NCI-H1694 treated with DMSO at 0.1 percent for 48 hours (cell line): ENCODE data around the gene KDM2A.
"Not testable (repeated sequence)": the region's sequence is repeated elsewhere in the genome, so short reads cannot be mapped to it uniquely, and the experiment has no call there.

Source experiments
- DNase-seq: peaks from one replicate; lab custom pipeline; 2025; lab: John Stamatoyannopoulos, UW

KDM2A gene

DNA sequence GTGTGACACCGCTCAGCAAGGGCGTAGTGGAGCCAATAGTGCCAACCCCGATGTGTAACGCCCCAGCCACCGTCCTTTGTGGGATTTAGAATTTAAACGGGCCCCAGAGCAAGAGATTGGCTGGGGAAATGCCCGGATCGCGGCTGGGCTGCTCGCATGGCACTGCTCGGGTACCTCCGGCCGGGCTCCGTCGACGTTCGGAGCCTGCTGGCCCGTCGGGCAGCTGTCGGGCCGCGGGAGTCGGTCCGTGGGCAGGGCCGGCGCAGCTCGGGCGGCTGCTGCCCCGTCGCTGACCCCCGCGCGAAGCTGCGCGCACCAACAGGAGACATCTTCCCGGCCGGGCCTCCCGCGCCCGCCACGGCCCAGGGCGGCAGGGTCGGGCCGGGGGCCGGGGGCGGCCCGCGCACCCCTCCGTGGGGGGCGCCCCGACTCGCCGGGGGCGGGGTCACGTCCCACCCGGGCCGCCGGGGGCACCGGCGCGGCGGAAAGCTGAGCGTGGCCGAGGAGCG lies 1.3 kb upstream of the KDM2A start:
- no peak for DNase-seq

DNA sequence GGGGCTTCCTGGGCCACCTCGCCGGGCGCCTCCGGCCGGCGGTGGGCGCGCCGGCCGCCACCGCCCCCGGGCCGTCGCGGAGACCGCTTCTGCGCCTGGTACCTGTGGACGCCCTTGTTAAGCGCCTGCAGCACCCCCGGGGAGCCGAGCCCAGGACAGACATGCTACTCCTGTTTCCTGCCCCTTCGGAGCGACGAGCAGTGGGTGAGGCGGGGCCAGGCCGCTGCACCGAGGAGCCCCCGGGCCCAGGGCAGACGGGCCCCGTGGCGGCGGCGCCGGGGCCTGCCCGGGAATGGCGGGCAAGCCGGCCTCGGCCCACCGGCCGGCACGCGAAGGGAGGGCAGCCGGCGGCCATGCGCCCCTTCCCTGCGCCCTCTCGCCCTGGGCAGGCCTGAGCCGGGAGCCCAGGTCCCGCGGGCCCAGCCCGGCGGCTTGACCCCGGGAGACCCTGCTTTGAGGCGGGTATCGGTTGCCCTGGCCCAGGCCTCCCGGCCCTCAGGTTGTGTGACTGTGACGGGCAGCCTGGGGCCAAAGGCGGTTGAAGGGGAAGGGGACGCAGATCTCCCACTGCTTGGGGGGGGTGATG lies 789 bp upstream of the KDM2A start:
- DNase-seq, result no peak

DNA sequence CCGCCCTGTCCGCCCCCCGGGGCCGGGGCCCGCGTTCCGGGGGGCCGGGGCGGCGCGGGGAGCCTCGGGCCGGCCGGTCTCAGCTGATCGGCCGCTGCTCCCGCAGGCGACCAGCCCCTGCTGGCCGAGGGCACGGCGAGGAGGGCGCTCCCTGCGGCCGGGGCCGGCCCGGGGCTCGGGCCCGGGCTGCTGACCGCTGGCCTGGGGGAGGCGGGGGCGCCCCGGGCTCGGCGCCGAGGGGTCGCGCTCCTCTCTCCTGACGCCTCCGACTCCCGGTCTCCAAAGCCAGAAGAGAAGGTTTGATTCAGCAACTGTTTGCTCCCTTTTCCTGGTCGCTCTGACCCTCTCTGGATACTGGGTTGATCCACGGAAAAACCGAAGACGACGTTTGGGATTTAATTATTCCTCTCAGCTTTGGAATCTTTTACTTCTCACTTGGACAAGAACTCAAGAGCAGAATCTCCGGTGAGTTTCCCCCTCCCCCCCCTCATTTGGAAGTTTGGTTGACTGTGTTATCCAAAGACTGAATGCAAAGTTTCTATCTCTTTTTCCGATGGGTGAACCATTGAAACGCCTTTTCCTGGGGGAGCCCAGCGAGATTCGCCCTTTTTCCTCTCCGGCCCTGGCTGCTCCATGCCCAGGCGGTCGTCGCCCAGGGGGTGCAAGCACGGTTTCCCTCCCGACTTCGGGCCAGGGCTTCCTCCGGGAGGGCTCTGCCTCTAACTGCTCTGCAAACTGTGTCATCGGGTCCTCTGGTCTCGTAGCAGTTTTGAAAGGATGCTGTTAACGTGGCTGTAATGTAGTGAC lies 725 bp downstream of the KDM2A start:
- no peak for DNase-seq

DNA sequence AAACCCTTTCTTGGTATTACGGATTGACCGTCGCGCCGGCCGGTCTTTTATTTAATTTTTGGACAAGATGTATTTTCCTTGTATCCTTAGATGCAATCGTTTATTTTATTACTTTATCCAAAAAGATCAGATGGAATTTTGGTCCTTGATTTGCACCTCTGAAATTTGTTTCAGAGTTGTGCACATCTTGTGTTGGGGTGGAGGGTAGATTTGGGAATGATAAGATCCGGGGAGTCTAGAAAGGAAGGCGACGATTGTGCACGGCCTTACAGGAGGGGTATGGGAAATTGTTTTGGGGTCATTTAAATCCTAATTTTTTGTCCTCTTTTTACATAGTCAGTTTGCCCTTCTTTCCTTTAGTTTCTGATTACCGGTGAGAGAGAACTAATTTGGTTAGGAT lies 1.4 kb downstream of the KDM2A start:
- DNase-seq, result no peak

DNA sequence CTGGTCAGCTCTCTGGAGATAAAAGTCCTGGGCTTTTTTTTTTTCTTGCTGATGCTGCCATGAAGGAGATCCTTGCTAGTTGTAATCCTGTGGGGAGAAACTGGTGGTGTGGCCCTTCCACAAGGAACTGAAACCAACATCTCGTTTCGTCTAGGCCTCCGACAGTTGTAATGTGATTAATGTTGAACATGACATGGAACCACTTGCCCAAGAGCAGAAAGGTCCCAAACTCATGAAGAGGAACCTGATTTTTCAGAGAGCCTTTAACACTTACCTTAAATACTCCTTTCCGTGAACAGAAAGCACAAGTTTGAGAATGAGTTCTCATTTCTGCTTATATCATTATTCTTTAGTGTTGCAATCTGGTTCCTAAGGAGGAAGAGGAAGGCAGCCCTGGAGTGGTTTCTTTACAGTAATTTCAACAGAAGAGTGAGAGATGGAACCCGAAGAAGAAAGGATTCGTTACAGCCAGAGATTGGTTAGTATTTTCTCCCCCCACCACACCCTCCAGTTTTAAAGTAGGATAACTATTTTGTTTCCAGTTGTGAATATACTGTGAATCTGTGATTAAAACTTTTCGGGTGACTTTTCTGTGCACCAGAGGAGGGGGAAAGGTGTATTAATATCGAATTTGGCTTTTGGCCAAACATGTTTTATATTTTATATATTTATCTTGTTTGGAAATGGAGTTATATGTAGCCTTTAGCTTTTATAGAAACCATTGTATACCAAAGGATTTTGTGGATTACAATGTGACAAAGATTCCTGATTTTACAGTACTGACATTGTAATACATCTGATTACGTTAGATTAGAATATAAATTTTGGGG lies 2.0 kb downstream of the KDM2A start:
- DNase-seq, result no peak

DNA sequence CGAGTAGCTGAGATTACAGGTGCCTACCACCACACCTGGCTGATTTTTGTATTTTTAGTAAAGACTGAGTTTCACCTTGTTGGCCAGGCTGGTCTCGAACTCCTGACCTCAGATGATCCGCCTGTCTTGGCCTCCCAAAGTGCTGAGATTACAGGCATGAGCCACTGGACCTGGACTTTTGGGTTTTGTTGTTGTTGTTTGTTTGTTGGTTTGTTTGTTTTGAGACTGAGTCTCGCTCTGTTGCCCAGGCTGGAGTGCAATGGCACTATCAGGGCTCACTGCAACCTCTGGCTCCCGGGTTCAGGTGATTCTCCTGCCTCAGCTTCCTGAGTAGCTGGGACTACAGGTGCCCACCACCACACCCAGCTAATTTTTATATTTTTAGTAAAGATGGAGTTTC lies 4.7 kb downstream of the KDM2A start:
- not testable (repeated sequence) for DNase-seq

DNA sequence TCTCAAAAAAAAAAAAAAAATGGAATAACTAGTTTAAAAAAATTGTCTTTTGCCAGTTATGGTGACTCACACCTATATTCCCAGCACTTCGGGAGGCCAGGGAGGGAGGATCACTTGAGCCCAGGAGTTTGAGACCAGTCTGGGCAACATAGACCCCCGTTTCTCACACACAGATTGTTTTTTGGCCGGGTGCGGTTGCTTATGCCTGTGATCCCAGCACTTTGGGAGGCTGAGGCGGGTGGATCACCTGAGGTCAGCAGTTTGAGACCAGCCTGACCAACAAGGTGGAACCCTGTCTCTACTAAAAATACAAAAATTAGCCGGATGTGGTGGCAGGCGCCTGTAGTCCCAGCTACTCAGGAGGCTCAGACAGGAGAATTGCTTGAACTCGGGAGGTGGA lies 7.2 kb downstream of the KDM2A start:
- DNase-seq, result not testable (repeated sequence)

DNA sequence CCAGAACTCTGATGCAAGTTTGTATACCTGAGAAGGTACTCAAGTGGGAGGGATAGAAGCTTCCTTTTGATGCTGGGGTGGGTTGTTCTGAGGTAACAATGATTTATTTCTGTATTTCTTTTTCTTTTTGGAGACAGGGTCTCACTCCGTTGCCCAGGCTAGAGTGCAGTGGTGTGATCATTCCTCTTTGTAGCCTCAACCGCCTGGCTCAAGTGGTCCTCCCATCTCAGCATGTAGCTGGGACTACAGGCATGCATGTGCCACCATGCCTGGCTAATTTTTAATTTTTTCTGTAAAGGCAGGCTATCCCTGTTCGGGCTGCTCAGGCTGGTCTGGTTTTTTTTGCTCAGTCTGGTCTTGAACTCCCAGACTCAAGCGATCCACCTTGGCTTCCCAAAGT lies 7.9 kb downstream of the KDM2A start:
- DNase-seq, result no peak

DNA sequence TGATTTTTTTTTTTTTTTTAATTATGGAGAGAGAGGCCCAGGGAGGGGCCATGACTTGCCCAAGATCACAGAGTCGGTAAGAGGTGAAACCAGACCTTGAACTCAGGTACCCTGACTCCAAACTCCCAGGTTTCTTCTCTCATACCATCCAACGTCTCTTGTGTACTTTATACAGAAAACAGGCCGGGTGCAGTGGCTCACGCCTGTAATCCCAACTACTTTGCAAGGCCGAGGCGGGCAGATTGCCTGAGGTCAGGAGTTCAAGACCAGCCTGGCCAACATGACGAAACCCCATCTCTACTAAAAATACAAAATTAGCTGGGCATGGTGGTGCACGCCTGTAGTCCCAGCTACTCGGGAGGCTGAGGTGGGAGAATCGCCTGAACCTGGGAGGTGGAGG lies 11.8 kb downstream of the KDM2A start:
- DNase-seq, result not testable (repeated sequence)

DNA sequence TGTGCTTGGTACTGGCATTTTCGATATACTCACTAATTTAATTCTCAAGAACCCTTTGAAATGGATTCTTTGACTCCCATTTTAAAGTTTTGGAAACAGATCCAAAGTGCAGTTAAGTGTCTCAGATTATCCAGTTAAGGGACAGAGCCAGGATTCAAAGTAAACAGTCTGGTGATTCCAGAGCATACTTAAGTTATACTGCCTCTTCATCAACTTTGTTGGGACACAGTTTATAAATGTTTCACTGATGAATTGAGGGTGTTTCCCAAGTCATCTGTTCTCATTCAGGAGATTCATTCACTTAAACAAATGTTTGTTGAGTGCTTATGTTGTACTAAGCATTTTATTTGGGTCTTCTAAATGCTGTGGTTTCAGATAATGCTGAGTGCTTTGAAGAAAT lies 17.1 kb downstream of the KDM2A start:
- DNase-seq, result no peak

DNA sequence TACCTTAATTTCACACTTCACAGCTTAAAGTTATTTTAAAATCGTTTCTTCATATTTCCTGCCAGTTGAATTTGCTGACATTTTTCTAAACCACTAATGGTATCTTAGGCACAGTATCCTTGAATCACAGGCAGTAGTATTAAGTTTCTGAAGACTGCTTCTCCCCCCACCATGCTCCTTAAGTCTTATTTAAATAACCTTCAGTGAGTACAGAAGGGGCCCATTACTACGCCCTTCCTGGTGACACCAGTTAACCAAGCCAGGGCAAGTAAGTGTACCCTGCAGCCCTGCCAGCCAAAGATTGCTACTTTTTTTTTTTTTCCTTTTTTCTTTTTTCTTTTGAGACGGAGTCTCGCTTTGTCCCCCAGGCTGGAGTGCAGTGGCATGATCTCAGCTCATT lies 19.9 kb downstream of the KDM2A start:
- DNase-seq, result no peak

DNA sequence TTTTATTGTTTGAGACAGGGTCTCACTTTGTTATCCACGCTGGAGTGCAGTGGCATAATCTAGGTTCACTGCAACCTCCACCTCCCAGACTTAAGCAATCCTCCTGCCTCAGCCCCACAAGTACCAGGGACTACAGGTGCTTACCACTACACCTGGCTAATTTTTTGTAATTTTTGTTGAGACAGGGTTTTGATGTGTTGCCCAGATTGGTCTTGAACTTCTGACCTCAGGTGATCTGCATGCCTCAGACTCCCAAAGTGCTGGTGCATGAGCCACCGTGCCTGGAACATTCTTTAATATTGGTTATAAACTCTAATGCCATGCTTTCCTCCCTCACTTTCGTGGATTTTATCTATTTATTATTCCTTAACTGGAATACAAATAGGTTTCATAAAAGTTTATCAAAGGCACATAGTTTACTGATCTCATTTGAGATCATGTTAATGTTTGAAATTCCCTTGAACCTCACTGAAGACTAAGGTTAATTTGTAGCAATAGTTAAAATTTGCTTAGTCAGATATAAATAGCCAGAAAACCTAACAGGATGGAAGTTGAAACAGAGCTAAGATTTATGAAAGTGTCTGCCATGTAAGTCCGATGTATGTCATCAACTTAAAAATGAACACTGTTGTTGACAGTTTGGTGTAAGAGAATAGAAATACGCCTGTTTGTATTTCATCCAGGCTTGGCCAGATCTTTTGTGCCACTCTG lies 27.6 kb downstream of the KDM2A start:
- DNase-seq, result no peak

DNA sequence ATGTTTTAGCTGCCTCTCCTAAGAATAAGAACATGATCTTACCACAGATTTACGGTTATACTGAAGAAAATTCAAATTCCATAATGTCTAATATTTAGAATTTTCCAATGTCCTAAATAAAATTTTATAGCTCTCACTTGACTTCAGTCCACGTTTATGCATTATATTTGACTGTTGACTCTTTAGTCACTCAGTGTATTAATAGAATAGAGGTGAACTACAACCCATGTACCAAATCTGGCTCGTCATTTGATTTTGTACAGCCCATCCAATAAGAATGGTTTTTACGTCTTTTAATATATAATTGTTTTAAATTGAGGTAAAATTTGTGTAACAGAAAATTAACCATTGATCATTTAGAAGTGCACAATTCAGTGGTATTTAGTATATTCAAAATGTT lies 34.9 kb downstream of the KDM2A start:
- DNase-seq, result no peak

DNA sequence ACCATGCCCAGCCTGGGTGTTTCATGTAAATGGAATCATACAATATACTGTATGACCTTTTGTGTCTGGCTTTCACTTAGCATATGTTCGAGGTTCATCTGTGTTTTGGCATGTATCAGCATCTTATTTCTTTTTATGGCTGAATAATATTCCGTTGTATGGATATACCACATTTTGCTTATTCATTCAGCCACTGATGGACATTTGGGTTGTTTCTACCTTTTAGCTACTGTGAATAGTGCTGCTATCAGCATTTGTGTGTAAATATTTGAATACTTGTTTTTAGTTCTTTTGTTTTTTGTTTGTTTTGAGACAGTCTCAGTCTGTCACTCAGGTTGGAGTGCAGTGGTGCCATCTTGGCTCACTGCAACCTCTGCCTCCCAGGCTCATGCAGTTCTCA lies 35.7 kb downstream of the KDM2A start:
- DNase-seq, result no peak

DNA sequence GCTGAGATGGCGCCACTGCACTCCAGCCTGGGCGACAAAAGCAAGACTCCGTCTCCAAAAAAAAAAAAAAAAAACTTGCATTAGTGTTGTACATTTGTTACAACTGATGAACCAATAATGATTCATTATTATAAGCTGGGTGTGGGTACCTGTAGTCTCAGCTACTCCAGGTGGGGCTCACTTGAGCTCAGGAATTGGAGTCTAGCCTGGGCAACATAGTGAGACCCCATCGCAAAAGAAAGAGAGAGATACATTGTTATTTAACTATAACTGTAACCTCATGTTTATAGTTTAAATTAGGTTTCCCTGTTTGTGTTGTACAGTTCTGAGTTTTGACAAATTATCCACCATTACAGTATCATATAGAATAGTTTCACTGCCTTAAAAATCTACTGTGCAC lies 38.6 kb downstream of the KDM2A start:
- DNase-seq, result no peak

DNA sequence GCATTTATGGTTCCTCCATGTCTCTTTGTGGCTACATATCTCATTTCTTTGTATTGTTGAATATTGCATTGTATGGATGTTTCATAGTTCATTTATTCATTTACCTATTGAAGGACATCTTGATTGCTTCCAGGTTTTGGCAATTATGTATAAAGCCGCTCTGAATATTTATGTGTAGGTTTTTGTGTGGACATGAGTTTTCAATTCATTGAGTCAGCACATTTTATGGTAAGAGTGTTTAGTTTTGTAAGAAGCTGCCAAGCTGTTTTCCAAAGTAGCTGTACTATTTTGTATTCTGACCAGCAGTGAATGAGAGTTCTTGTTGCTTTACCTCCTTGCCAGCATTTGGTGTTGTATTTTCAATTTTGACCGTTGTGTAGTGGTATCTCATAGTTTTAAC lies 39.2 kb downstream of the KDM2A start:
- DNase-seq, result no peak

DNA sequence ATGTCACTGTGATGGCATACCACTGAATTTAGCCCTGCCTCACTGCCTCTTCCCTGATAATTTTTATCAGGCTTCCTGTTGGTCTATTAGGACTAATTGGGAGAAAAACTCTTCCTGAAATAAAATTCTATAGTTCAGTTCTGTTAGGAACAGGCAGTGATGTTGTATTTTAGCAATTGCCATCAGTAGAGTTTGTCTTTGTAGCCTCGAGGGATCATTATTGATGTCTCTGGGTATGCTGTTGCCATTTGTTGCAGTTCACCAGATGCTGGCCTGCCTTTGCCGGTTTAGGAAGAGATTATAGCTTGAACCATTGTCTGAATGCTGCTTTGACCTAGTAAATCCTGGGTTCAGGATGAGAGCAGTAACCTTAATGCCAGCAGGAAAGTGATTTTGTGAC lies 41.0 kb downstream of the KDM2A start:
- DNase-seq, result no peak

DNA sequence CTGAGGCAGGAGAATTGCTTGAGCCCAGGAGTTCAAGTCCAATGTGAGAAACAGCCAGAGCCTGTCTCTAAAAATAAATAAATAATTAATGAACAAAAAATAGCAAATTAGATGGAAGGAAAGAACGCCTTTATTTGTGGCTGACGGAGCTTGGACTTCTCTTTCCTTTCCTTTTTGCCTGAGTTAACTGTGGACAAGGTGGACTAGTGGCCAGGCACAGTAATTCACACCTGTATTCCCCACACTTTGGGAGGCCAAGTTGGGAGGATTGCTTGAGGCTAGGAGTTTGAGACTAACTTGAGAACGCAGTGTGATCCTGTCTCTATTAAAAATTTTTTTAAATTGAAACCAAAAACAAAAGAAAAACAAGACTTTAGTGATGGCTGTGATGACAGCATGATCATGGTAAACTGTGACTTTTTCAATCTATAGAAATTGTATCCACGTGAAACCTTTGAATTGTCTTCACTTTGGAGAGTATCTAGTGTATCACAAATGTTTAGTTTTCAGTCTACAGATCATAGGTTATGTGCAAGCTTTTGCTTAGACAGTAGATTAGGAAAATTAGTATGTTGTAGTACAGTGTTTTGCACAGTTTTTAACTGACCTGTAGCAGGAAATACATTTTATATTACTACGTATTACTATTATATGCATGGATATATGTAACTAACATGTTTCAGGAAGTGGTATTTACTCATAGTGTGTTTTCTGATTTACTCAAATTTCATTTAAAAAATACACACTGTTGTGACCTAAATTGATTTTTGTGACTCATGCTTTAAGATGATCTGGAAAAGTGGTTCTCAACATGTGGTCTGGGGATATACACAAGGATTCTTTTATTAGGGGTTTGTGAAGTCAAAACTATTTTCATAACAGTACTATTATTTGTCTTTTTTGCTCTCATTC lies 42.1 kb downstream of the KDM2A start:
- DNase-seq, result no peak

DNA sequence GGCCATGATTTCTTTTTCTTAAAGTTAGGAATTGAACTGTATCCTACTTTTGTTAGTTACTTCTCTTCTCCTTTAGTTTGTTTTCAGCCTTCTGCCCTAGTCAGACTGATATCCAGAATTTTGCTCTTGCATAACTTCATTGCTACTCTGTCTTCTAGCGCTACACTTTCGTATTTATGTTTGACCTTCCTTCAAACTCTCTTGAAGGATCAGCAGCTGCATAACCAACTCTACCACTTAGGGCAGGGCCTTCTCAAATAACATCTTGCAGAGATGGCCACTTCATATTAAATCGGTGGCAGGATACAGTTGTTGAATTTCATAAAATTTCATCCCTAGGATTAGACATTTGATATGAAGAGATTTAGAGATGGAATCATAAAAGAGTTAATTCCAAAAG lies 43.9 kb downstream of the KDM2A start:
- no peak for DNase-seq

DNA sequence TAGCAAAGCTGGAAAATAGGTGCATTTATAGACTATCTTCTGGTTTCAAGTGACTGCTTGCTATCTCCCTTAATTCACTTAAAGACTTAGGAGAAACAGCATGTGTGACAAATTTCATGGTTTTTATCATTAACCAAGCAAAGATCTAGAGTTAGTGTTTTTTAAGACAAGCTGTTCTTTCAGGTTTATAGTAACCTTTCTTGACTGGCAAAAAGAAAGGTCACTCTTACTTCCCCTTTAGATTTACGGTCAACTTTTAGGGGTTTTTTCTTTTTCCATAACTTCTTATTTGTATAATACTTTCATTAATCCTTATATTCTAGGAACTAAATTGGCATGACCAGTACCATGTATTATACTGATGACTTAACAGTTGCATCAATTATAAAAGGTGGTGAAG lies 46.6 kb downstream of the KDM2A start:
- no peak for DNase-seq

DNA sequence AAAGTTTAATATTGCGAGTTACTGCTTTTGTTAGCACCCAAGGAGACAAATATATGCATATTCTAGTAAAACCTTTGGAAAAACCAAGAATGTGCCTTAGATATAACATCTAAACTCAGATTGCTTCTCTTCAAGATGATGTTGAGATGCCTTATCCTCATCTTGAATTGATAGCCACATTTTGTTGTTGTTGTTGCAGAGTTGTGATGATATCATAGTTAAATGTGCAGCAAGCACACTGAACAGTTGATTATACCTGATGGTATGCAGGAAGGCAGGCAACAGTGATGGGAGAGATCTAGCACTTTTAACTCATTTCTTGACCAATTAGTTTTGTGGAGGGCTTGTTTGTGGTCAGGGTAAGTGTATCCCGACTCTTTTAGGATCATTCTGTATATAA lies 48.0 kb downstream of the KDM2A start:
- no peak for DNase-seq
